ENCODE data around the gene HIP1R.

HIP1R gene

GRCh38 chr12:122880668-122881067 is 45.4 kb downstream of the HIP1R start (continued):
- TF ChIP-seq, protein P1, sequence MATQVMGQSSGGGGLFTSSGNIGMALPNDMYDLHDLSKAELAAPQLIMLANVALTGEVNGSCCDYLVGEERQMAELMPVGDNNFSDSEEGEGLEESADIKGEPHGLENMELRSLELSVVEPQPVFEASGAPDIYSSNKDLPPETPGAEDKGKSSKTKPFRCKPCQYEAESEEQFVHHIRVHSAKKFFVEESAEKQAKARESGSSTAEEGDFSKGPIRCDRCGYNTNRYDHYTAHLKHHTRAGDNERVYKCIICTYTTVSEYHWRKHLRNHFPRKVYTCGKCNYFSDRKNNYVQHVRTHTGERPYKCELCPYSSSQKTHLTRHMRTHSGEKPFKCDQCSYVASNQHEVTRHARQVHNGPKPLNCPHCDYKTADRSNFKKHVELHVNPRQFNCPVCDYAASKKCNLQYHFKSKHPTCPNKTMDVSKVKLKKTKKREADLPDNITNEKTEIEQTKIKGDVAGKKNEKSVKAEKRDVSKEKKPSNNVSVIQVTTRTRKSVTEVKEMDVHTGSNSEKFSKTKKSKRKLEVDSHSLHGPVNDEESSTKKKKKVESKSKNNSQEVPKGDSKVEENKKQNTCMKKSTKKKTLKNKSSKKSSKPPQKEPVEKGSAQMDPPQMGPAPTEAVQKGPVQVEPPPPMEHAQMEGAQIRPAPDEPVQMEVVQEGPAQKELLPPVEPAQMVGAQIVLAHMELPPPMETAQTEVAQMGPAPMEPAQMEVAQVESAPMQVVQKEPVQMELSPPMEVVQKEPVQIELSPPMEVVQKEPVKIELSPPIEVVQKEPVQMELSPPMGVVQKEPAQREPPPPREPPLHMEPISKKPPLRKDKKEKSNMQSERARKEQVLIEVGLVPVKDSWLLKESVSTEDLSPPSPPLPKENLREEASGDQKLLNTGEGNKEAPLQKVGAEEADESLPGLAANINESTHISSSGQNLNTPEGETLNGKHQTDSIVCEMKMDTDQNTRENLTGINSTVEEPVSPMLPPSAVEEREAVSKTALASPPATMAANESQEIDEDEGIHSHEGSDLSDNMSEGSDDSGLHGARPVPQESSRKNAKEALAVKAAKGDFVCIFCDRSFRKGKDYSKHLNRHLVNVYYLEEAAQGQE (tag by site-specific recombination; IDR thresholded peaks at IDR 0.05) = no peak
- no peak for TF ChIP-seq ZNF423 (tag by site-specific recombination; IDR thresholded peaks at IDR 0.05)
- TF ChIP-seq, protein P2, sequence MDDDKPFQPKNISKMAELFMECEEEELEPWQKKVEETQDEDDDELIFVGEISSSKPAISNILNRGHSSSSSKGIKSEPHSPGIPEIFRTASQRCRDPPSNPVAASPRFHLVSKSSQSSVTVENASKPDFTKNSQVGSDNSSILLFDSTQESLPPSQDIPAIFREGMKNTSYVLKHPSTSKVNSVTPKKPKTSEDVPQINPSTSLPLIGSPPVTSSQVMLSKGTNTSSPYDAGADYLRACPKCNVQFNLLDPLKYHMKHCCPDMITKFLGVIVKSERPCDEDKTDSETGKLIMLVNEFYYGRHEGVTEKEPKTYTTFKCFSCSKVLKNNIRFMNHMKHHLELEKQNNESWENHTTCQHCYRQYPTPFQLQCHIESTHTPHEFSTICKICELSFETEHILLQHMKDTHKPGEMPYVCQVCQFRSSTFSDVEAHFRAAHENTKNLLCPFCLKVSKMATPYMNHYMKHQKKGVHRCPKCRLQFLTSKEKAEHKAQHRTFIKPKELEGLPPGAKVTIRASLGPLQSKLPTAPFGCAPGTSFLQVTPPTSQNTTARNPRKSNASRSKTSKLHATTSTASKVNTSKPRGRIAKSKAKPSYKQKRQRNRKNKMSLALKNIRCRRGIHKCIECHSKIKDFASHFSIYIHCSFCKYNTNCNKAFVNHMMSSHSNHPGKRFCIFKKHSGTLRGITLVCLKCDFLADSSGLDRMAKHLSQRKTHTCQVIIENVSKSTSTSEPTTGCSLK (tag by site-specific recombination; IDR thresholded peaks at IDR 0.05) = no peak
- no peak for TF ChIP-seq ZNF664 (tag by site-specific recombination; IDR thresholded peaks at IDR 0.05)
- no peak for TF ChIP-seq ZNF473 (tag by site-specific recombination; IDR thresholded peaks at IDR 0.05)
- TF ChIP-seq BCL11A (tag by site-specific recombination; IDR thresholded peaks at IDR 0.05; ENCODE audit: low read depth) = no peak
- no peak for TF ChIP-seq ZNF433 (tag by site-specific recombination; IDR thresholded peaks at IDR 0.05; ENCODE audit: low read depth)
- no peak for TF ChIP-seq RBAK (tag by site-specific recombination; IDR thresholded peaks at IDR 0.05)
- TF ChIP-seq SETDB1 (IDR thresholded peaks at IDR 0.05; ENCODE audit: insufficient read length, low read length) = no peak
- TF ChIP-seq MEIS1 (CRISPR knock-in tag; IDR thresholded peaks at IDR 0.05; ENCODE audit: borderline replicate concordance) = no peak
- no peak for TF ChIP-seq ZNF785 (tag by site-specific recombination; IDR thresholded peaks at IDR 0.05)
- no peak for TF ChIP-seq ELK4 (IDR thresholded peaks at IDR 0.05; ENCODE audit: borderline replicate concordance, low read depth, low read length)
- no peak for TF ChIP-seq ZNF223 (tag by site-specific recombination; IDR thresholded peaks at IDR 0.05)
- no peak for TF ChIP-seq ZNF16 (tag by site-specific recombination; IDR thresholded peaks at IDR 0.05; ENCODE audit: low read depth)
- TF ChIP-seq ZNF571 (tag by site-specific recombination; IDR thresholded peaks at IDR 0.05) = no peak
- no peak for TF ChIP-seq ZNF10 (tag by site-specific recombination; IDR thresholded peaks at IDR 0.05)
- no peak for TF ChIP-seq ZNF37A (tag by site-specific recombination; IDR thresholded peaks at IDR 0.05)
- TF ChIP-seq, protein P3, sequence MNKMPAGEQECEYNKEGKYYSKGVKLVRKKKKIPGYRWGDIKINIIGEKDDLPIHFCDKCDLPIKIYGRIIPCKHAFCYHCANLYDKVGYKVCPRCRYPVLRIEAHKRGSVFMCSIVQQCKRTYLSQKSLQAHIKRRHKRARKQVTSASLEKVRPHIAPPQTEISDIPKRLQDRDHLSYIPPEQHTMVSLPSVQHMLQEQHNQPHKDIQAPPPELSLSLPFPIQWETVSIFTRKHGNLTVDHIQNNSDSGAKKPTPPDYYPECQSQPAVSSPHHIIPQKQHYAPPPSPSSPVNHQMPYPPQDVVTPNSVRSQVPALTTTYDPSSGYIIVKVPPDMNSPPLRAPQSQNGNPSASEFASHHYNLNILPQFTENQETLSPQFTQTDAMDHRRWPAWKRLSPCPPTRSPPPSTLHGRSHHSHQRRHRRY (tag by site-specific recombination; IDR thresholded peaks at IDR 0.05) = no peak
- no peak for TF ChIP-seq ZNF555 (tag by site-specific recombination; conservative IDR thresholded peaks at IDR 0.05)
- TF ChIP-seq, protein P4, sequence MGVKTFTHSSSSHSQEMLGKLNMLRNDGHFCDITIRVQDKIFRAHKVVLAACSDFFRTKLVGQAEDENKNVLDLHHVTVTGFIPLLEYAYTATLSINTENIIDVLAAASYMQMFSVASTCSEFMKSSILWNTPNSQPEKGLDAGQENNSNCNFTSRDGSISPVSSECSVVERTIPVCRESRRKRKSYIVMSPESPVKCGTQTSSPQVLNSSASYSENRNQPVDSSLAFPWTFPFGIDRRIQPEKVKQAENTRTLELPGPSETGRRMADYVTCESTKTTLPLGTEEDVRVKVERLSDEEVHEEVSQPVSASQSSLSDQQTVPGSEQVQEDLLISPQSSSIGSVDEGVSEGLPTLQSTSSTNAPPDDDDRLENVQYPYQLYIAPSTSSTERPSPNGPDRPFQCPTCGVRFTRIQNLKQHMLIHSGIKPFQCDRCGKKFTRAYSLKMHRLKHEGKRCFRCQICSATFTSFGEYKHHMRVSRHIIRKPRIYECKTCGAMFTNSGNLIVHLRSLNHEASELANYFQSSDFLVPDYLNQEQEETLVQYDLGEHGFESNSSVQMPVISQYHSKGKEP (tag by site-specific recombination; IDR thresholded peaks at IDR 0.05) = peak; percentile 90
- TF ChIP-seq HOXA7 (CRISPR knock-in tag; IDR thresholded peaks at IDR 0.05; ENCODE audit: borderline replicate concordance) = no peak
- no peak for TF ChIP-seq FEZF1 (tag by site-specific recombination; IDR thresholded peaks at IDR 0.05)
- TF ChIP-seq ZNF791 (tag by site-specific recombination; IDR thresholded peaks at IDR 0.05) = no peak
- TF ChIP-seq ZNF311 (tag by site-specific recombination; IDR thresholded peaks at IDR 0.05; ENCODE audit: borderline replicate concordance) = no peak
- TF ChIP-seq ZNF521 (tag by site-specific recombination; IDR thresholded peaks at IDR 0.05) = no peak
- TF ChIP-seq, protein P5, sequence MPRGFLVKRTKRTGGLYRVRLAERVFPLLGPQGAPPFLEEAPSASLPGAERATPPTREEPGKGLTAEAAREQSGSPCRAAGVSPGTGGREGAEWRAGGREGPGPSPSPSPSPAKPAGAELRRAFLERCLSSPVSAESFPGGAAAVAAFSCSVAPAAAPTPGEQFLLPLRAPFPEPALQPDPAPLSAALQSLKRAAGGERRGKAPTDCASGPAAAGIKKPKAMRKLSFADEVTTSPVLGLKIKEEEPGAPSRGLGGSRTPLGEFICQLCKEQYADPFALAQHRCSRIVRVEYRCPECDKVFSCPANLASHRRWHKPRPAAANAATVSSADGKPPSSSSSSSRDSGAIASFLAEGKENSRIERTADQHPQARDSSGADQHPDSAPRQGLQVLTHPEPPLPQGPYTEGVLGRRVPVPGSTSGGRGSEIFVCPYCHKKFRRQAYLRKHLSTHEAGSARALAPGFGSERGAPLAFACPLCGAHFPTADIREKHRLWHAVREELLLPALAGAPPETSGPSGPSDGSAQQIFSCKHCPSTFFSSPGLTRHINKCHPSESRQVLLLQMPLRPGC (tag by site-specific recombination; IDR thresholded peaks at IDR 0.05) = peak; percentile 53; the same call in 1 of the 2 replicates
- TF ChIP-seq WT1 (tag by site-specific recombination; IDR thresholded peaks at IDR 0.05) = no peak
- no peak for TF ChIP-seq ZNF626 (tag by site-specific recombination; IDR thresholded peaks at IDR 0.05)
- no peak for TF ChIP-seq ZNF221 (tag by site-specific recombination; IDR thresholded peaks at IDR 0.05; ENCODE audit: borderline replicate concordance)
- TF ChIP-seq ZNF19 (tag by site-specific recombination; IDR thresholded peaks at IDR 0.05; ENCODE audit: low read depth) = no peak
- TF ChIP-seq ZNF324 (tag by site-specific recombination; IDR thresholded peaks at IDR 0.05) = no peak
- TF ChIP-seq ZFP69B (tag by site-specific recombination; IDR thresholded peaks at IDR 0.05) = no peak

Measured in HEK293 (cell line).